ENCODE results near the gene CERK. TPM values are rescaled to one million over a fixed set of nuclear protein-coding genes. Genes with fewer than 3 reads are reported as not detected.

CERK gene
- total and polyA plus RNA-seq, 2 of the 13 experiments (the other 11 are each of a cell fraction or from before 2014, with no cell fraction given): 40.3 to 41.9 TPM

DNA sequence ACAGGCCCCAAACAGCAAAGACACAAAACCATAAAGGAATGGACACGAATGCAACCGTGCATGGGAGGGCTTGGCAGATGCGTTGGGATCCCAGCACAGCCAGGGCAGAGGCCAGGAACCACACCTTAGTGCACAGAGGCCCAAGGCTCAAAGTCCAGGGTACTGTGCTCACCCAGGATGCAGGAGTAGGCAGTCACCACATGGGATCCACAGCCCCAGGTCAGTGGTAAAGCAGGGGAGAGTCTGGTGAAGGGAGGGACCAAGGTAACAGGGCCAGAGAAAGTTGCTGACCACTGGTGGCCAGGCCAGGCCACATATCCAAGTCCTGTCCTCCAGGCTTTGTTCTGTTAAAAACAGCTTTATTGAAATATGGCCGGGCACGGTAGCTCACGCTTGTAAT lies 6.5 kb upstream of the CERK start (continued):
- TF ChIP-seq ELF4 (CRISPR knock-in tag; IDR thresholded peaks at IDR 0.05; ENCODE audit: borderline replicate concordance): no peak
- TF ChIP-seq MAZ (IDR thresholded peaks at IDR 0.05; ENCODE audit: borderline replicate concordance, low read depth, low read length): no peak
- no peak for TF ChIP-seq MAZ (CRISPR knock-in tag; IDR thresholded peaks at IDR 0.05; ENCODE audit: low read depth)
- TF ChIP-seq NFYB (CRISPR knock-in tag; IDR thresholded peaks at IDR 0.05): no peak
- peak; percentile 47; the same call in 1 of the 2 replicates for TF ChIP-seq TFAP4 (IDR thresholded peaks at IDR 0.05; ENCODE audit: borderline replicate concordance, low read depth)
- TF ChIP-seq MLXIP (CRISPR knock-in tag; IDR thresholded peaks at IDR 0.05; ENCODE audit: borderline replicate concordance): no peak
- no peak for TF ChIP-seq ZNF775 (CRISPR knock-in tag; IDR thresholded peaks at IDR 0.05; ENCODE audit: borderline replicate concordance)
- TF ChIP-seq ZNF382 (CRISPR knock-in tag; IDR thresholded peaks at IDR 0.05; ENCODE audit: borderline replicate concordance): no peak
- TF ChIP-seq SKIL (CRISPR knock-in tag; IDR thresholded peaks at IDR 0.05; ENCODE audit: borderline replicate concordance): no peak
- no peak; the same call in 1 of the 2 replicates for TF ChIP-seq MXD4 (CRISPR knock-in tag; IDR thresholded peaks at IDR 0.05)
- TF ChIP-seq ARNTL (CRISPR knock-in tag; IDR thresholded peaks at IDR 0.05): 0 out of 2 replicates have a peak, but pooled peaks have one; percentile 28
- no peak for TF ChIP-seq ZNF878 (CRISPR knock-in tag; IDR thresholded peaks at IDR 0.05)
- no peak for TF ChIP-seq CCAR2 (optimal IDR thresholded peaks at IDR 0.05; ENCODE audit: low read depth, low read length)
- TF ChIP-seq, protein P1, sequence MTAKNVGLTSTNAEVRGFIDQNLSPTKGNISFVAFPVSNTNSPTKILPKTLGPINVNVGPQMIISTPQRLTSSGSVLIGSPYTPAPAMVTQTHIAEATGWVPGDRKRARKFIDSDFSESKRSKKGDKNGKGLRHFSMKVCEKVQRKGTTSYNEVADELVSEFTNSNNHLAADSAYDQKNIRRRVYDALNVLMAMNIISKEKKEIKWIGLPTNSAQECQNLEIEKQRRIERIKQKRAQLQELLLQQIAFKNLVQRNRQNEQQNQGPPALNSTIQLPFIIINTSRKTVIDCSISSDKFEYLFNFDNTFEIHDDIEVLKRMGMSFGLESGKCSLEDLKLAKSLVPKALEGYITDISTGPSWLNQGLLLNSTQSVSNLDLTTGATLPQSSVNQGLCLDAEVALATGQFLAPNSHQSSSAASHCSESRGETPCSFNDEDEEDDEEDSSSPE (CRISPR knock-in tag; IDR thresholded peaks at IDR 0.05): no peak
- TF ChIP-seq SRF (IDR thresholded peaks at IDR 0.05; ENCODE audit: low read depth, low read length): no peak
- TF ChIP-seq JARID2 (CRISPR knock-in tag; IDR thresholded peaks at IDR 0.05; ENCODE audit: insufficient replicate concordance): no peak
- no peak for TF ChIP-seq ZBTB2 (CRISPR knock-in tag; IDR thresholded peaks at IDR 0.05; ENCODE audit: low read depth)
- TF ChIP-seq, protein P2, sequence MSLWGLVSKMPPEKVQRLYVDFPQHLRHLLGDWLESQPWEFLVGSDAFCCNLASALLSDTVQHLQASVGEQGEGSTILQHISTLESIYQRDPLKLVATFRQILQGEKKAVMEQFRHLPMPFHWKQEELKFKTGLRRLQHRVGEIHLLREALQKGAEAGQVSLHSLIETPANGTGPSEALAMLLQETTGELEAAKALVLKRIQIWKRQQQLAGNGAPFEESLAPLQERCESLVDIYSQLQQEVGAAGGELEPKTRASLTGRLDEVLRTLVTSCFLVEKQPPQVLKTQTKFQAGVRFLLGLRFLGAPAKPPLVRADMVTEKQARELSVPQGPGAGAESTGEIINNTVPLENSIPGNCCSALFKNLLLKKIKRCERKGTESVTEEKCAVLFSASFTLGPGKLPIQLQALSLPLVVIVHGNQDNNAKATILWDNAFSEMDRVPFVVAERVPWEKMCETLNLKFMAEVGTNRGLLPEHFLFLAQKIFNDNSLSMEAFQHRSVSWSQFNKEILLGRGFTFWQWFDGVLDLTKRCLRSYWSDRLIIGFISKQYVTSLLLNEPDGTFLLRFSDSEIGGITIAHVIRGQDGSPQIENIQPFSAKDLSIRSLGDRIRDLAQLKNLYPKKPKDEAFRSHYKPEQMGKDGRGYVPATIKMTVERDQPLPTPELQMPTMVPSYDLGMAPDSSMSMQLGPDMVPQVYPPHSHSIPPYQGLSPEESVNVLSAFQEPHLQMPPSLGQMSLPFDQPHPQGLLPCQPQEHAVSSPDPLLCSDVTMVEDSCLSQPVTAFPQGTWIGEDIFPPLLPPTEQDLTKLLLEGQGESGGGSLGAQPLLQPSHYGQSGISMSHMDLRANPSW (CRISPR knock-in tag; IDR thresholded peaks at IDR 0.05; ENCODE audit: borderline replicate concordance): no peak

Data from HepG2 (cell line).